Osteoblast (primary cell): ENCODE data around the gene MEIS3. TPM values are rescaled to one million over a fixed set of nuclear protein-coding genes. Genes with fewer than 3 reads are reported as not detected.

Experiments used
- DNase-seq: peaks from one replicate; pipeline ENCODE4 v3.0.0; 2011; ENCODE audit warnings: low spot score, mixed read lengths; ENCODE audit not compliant: insufficient read length; ENCODE audit errors: missing footprints
- H2AFZ ChIP-seq: 2 replicates; pipeline ENCODE4 v1.6.0; 2011; ENCODE audit warnings: mild to moderate bottlenecking, low read length
- H3K27ac ChIP-seq: 2 replicates; pipeline ENCODE4 v1.5.1; 2011; ENCODE audit warnings: mild to moderate bottlenecking, low read depth, low read length, moderate library complexity
- H3K27me3 ChIP-seq: 2 replicates; pipeline ENCODE4 v1.6.0; 2012; ENCODE audit warnings: mild to moderate bottlenecking, control low read depth, inconsistent platforms, low read length, moderate library complexity; ENCODE audit not compliant: insufficient read depth
- H3K36me3 ChIP-seq: 2 replicates; pipeline ENCODE4 v1.5.1; 2011; ENCODE audit warnings: mild to moderate bottlenecking, low read length, control low read depth, moderate library complexity; ENCODE audit not compliant: insufficient read depth
- H3K4me1 ChIP-seq: 2 replicates; pipeline ENCODE4 v1.5.1; 2011; ENCODE audit warnings: mild to moderate bottlenecking, low read length, control low read depth, moderate library complexity; ENCODE audit not compliant: insufficient read depth
- H3K4me2 ChIP-seq: 2 replicates; pipeline ENCODE4 v1.6.0; 2011; ENCODE audit warnings: mild to moderate bottlenecking, low read length; ENCODE audit not compliant: insufficient read depth
- H3K4me3 ChIP-seq: fragments of 200-600 bp; sonication (generic); 3 replicates; pipeline ENCODE4 v1.5.1; 2012; ENCODE audit warnings: mild to moderate bottlenecking, low read length, inconsistent platforms; ENCODE audit not compliant: insufficient read depth
- H3K79me2 ChIP-seq: 2 replicates; pipeline ENCODE4 v1.6.0; 2012; ENCODE audit warnings: mild to moderate bottlenecking, low read length, control low read depth, inconsistent platforms; ENCODE audit not compliant: insufficient read depth
- H3K9me3 ChIP-seq: 2 replicates; pipeline ENCODE4 v1.5.1; 2011; ENCODE audit warnings: low read depth, low read length, control low read depth
- H4K20me1 ChIP-seq: 2 replicates; pipeline ENCODE4 v1.6.0; 2012; ENCODE audit warnings: mild to moderate bottlenecking, low read length, control low read depth; ENCODE audit not compliant: insufficient read depth
- total RNA-seq: library from RNA; depleted of rRNA; stranded (reverse); fragments of >200 nt; gene quantifications from 2 replicates; pipeline ENCODE4 v1.2.3, GENCODE V29; 2012
- TF ChIP-seq, protein P1 (sequence below): IDR thresholded peaks from 2 replicates; pipeline ENCODE4 v1.5.1; 2011; ENCODE audit warnings: mild to moderate bottlenecking, low read depth, low read length, moderate library complexity; ENCODE audit errors: extremely low read depth

Gene MEIS3
- total RNA-seq, 1 donor, result 8.3 TPM

DNA sequence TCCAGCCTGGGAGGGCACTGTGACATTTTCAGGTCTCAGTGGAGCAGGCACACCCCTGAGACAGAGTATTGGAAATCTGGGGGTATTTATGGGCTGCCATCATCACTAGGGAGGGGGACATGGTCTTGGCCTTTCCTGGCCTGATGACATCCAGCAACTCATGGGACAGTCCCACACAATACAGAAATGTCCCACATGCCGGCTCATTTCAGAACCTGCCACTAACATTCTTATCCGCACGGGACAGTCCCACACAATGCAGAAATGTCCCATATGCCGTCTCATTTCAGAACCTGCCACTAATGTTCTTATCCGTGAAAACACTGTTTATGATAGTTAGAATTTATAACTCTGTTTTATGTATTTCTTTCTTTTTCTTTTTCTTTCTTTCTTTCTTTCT lies 42.5 kb upstream of the MEIS3 start:
- no peak overlapping the region for H3K27ac ChIP-seq
- peaks cover 52% of the 10 kb centered on the region for H3K27me3 ChIP-seq
- H3K9me3 ChIP-seq, result no peaks in the 10 kb centered on the region

GRCh38 chr19:47459477-47459876 lies 40.1 kb upstream of the MEIS3 start:
- peaks cover 3% of the 10 kb centered on the region for H4K20me1 ChIP-seq
- H3K27ac ChIP-seq, result no peak overlapping the region
- H3K4me3 ChIP-seq, result no peak overlapping the region
- H3K4me2 ChIP-seq, result no peak overlapping the region
- TF ChIP-seq, protein P1, sequence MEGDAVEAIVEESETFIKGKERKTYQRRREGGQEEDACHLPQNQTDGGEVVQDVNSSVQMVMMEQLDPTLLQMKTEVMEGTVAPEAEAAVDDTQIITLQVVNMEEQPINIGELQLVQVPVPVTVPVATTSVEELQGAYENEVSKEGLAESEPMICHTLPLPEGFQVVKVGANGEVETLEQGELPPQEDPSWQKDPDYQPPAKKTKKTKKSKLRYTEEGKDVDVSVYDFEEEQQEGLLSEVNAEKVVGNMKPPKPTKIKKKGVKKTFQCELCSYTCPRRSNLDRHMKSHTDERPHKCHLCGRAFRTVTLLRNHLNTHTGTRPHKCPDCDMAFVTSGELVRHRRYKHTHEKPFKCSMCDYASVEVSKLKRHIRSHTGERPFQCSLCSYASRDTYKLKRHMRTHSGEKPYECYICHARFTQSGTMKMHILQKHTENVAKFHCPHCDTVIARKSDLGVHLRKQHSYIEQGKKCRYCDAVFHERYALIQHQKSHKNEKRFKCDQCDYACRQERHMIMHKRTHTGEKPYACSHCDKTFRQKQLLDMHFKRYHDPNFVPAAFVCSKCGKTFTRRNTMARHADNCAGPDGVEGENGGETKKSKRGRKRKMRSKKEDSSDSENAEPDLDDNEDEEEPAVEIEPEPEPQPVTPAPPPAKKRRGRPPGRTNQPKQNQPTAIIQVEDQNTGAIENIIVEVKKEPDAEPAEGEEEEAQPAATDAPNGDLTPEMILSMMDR, result no peak
- H3K36me3 ChIP-seq, result no peaks in the 10 kb centered on the region
- DNase-seq, result no peak
- H3K79me2 ChIP-seq, result no peaks in the 10 kb centered on the region
- H2AFZ ChIP-seq, result no peak overlapping the region
- H3K27me3 ChIP-seq, result peaks cover 60% of the 10 kb centered on the region
- no peaks in the 10 kb centered on the region for H3K4me1 ChIP-seq
- peaks cover 8% of the 10 kb centered on the region for H3K9me3 ChIP-seq

More for the DNA sequence above, 42.5 kb upstream of the MEIS3 start:
- peaks cover 7% of the 10 kb centered on the region for H4K20me1 ChIP-seq
- no peaks in the 10 kb centered on the region for H3K79me2 ChIP-seq
- H3K36me3 ChIP-seq, result no peaks in the 10 kb centered on the region
- TF ChIP-seq, protein P1, result no peak
- DNase-seq, result no peak
- H3K4me3 ChIP-seq, result no peak overlapping the region
- H2AFZ ChIP-seq, result no peak overlapping the region
- no peak overlapping the region for H3K4me2 ChIP-seq
- H3K4me1 ChIP-seq, result no peaks in the 10 kb centered on the region

- H3K4me3 ChIP-seq, result no peak overlapping the region
- H3K36me3 ChIP-seq, result no peaks in the 10 kb centered on the region
- no peak for DNase-seq
- no peaks in the 10 kb centered on the region for H3K4me1 ChIP-seq
- no peak overlapping the region for H2AFZ ChIP-seq
- no peaks in the 10 kb centered on the region for H3K79me2 ChIP-seq
- H3K4me2 ChIP-seq, result no peak overlapping the region
- TF ChIP-seq, protein P1, result no peak
- H3K27me3 ChIP-seq, result peaks cover 57% of the 10 kb centered on the region
- H3K27ac ChIP-seq, result no peak overlapping the region
- peaks cover 3% of the 10 kb centered on the region for H4K20me1 ChIP-seq
- H3K9me3 ChIP-seq, result peaks cover 8% of the 10 kb centered on the region
These were observed 39.3 kb upstream of the MEIS3 start for GRCh38 chr19:47458672-47459071.

GRCh38 chr19:47456721-47457474 lies 37.6 kb upstream of the MEIS3 start:
- Histone ChIP-seq H3K4me3 (no peak overlapping the region), H3K79me2 (no peaks in the 10 kb centered on the region), H2AFZ (no peak overlapping the region), H3K36me3 (no peaks in the 10 kb centered on the region), H3K4me1 (no peaks in the 10 kb centered on the region), H3K27ac (no peak overlapping the region), H3K27me3 (peaks cover 53% of the 10 kb centered on the region), H3K9me3 (peaks cover 8% of the 10 kb centered on the region), H4K20me1 (peaks cover 3% of the 10 kb centered on the region), H3K4me2 (no peak overlapping the region)
- DNase-seq, result no peak
- TF ChIP-seq, protein P1, result no peak
